Astrocyte (in vitro differentiated cells and primary cell): ENCODE results near the gene SPDEF. TPM values are rescaled to one million over a fixed set of nuclear protein-coding genes. Genes with fewer than 3 reads are reported as not detected.

Source experiments
- DNase-seq: peaks from one replicate; pipeline ENCODE4 v3.0.0-alpha.2; 2010; ENCODE audit warnings: low read depth
- FAIRE-seq: peaks from 2 replicates; lab custom pipeline; 2011; peaks lifted over from hg19 to GRCh38; lab: Jason Lieb, UNC
- H2AFZ ChIP-seq: 2 replicates; pipeline ENCODE4 v1.6.0; 2012; ENCODE audit warnings: low read depth, low read length, inconsistent platforms
- H3K27ac ChIP-seq: 2 replicates; pipeline ENCODE4 v1.5.1; 2011; ENCODE audit warnings: low read depth, low read length, inconsistent platforms
- H3K27me3 ChIP-seq: 2 replicates; pipeline ENCODE4 v1.6.0; 2011; ENCODE audit warnings: low read length, inconsistent platforms; ENCODE audit not compliant: insufficient read depth
- H3K36me3 ChIP-seq: 2 replicates; pipeline ENCODE4 v1.5.1; 2011; ENCODE audit warnings: low read length, inconsistent platforms; ENCODE audit not compliant: insufficient read depth
- H3K4me1 ChIP-seq: 2 replicates; pipeline ENCODE4 v1.5.1; 2011; ENCODE audit warnings: low read length, inconsistent platforms; ENCODE audit not compliant: insufficient read depth
- H3K4me2 ChIP-seq: 2 replicates; pipeline ENCODE4 v1.6.0; 2012; ENCODE audit warnings: low read length, inconsistent platforms
- H3K4me3 ChIP-seq: 2 replicates; pipeline ENCODE4 v1.5.1; 2011; ENCODE audit warnings: low read depth, mild to moderate bottlenecking, low read length, inconsistent platforms; ENCODE audit not compliant: insufficient read depth
- H3K79me2 ChIP-seq: 2 replicates; pipeline ENCODE4 v1.6.0; 2012; ENCODE audit warnings: mild to moderate bottlenecking, low read length, inconsistent platforms; ENCODE audit not compliant: insufficient read depth
- H3K9ac ChIP-seq: 2 replicates; pipeline ENCODE4 v1.6.0; 2012; ENCODE audit warnings: mild to moderate bottlenecking, low read length, inconsistent platforms
- H3K9me3 ChIP-seq: 2 replicates; pipeline ENCODE4 v1.5.1; 2012; ENCODE audit warnings: low read depth, mild to moderate bottlenecking, low read length, inconsistent platforms; ENCODE audit not compliant: insufficient read depth
- H4K20me1 ChIP-seq: 2 replicates; pipeline ENCODE4 v1.6.0; 2012; ENCODE audit warnings: low read length, inconsistent platforms; ENCODE audit not compliant: insufficient read depth
- H3K27ac Mint-ChIP-seq: one replicate; pipeline ENCODE4 v1.8.0; 2021; ENCODE audit warnings: mild to moderate bottlenecking, mixed read lengths; ENCODE audit not compliant: unreplicated experiment
- H3K27me3 Mint-ChIP-seq: one replicate; pipeline ENCODE4 v1.8.0; 2021; ENCODE audit warnings: low read depth, mixed read lengths; ENCODE audit not compliant: unreplicated experiment
- H3K36me3 Mint-ChIP-seq: one replicate; pipeline ENCODE4 v1.8.0; 2021; ENCODE audit warnings: low read depth, mixed read lengths; ENCODE audit not compliant: unreplicated experiment
- H3K4me1 Mint-ChIP-seq: one replicate; pipeline ENCODE4 v1.8.0; 2021; ENCODE audit warnings: low read depth, mixed read lengths; ENCODE audit not compliant: unreplicated experiment
- H3K4me3 Mint-ChIP-seq: one replicate; pipeline ENCODE4 v1.8.0; 2021; ENCODE audit warnings: mild to moderate bottlenecking, moderate library complexity, mixed read lengths; ENCODE audit not compliant: unreplicated experiment
- H3K9me3 Mint-ChIP-seq: one replicate; pipeline ENCODE4 v1.8.0; 2021; ENCODE audit warnings: mild to moderate bottlenecking, mixed read lengths; ENCODE audit not compliant: unreplicated experiment
- EZH2 ChIP-seq: IDR thresholded peaks from 2 replicates; pipeline ENCODE4 v1.6.1; 2012; ENCODE audit warnings: mild to moderate bottlenecking, low read length, inconsistent platforms; ENCODE audit not compliant: insufficient read depth
- total RNA-seq: library from RNA; stranded (reverse); gene quantifications from 2 replicates; pipeline ENCODE4 v1.2.1, GENCODE V29; 2021
- TF ChIP-seq, protein P1 (sequence below): IDR thresholded peaks from 2 replicates; pipeline ENCODE4 v1.5.1; 2011; ENCODE audit warnings: low read depth, mild to moderate bottlenecking, inconsistent platforms, low read length, moderate library complexity; ENCODE audit not compliant: insufficient read depth

Gene SPDEF
- total RNA-seq, 1 donor from 2014 or later: 0.16 TPM

DNA sequence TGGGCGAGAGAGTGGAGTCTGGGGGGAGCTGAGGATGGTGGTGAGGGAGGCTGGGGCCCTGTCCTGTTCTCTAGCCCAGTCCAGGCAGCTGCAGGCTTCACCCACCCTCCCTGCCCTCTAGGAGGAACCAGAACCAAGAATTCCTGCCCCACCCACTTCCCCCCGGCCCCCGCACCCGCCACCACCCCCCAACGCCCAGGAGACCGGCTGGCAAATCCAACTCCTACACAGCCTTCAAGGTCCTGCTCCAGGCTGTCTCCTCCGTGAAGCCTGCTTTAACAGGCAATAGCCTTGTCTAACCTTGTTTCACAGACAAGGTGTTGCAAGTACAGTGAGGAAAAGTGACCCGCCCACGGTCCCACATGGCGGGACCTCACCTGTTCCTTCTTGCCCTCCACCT is 2.4 kb downstream of the SPDEF start:
- Histone ChIP-seq H3K9ac (no peak overlapping the region), H3K36me3 (no peaks in the 10 kb centered on the region), H4K20me1 (no peaks in the 10 kb centered on the region), H3K9me3 (peaks cover 5% of the 10 kb centered on the region), H3K4me1 (no peaks in the 10 kb centered on the region), H3K79me2 (no peaks in the 10 kb centered on the region), H3K4me3 (no peak overlapping the region), H3K27me3 (no peaks in the 10 kb centered on the region), H2AFZ (no peak overlapping the region), H3K4me2 (no peak overlapping the region), H3K27ac (no peak overlapping the region)
- no peak overlapping the region for H3K27ac Mint-ChIP-seq
- no peak overlapping the region for H3K4me3 Mint-ChIP-seq
- TF ChIP-seq EZH2: no peak
- TF ChIP-seq, protein P1, sequence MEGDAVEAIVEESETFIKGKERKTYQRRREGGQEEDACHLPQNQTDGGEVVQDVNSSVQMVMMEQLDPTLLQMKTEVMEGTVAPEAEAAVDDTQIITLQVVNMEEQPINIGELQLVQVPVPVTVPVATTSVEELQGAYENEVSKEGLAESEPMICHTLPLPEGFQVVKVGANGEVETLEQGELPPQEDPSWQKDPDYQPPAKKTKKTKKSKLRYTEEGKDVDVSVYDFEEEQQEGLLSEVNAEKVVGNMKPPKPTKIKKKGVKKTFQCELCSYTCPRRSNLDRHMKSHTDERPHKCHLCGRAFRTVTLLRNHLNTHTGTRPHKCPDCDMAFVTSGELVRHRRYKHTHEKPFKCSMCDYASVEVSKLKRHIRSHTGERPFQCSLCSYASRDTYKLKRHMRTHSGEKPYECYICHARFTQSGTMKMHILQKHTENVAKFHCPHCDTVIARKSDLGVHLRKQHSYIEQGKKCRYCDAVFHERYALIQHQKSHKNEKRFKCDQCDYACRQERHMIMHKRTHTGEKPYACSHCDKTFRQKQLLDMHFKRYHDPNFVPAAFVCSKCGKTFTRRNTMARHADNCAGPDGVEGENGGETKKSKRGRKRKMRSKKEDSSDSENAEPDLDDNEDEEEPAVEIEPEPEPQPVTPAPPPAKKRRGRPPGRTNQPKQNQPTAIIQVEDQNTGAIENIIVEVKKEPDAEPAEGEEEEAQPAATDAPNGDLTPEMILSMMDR: no peak
- H3K4me1 Mint-ChIP-seq: peaks cover 5% of the 10 kb centered on the region
- no peaks in the 10 kb centered on the region for H3K36me3 Mint-ChIP-seq
- peaks cover 32% of the 10 kb centered on the region for H3K27me3 Mint-ChIP-seq
- FAIRE-seq (no peak), DNase-seq (no peak)
- peaks cover 4% of the 10 kb centered on the region for H3K9me3 Mint-ChIP-seq

DNA sequence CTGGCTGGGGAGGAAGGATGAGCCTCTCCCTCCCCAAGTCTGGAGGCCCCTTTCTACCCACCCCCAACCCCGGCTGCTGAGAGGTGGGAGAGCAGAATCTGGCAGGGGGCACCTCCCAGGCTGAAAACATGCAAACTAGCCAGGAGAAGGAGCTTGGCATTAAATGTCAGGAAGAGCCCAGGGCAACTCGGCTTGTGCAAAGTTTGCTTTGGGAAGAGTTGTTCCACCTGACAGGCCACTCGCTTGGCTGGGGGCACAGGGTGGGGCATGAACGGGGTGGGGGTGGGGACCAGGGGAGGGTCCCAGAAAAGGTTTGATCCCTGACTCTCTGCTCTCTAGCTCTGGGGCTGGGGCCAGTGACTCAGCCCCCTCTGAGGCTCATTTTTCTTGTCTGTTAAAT is 3.0 kb downstream of the SPDEF start:
- Histone ChIP-seq H3K27ac (no peak overlapping the region), H3K9ac (no peak overlapping the region), H3K4me3 (no peak overlapping the region), H3K4me1 (no peaks in the 10 kb centered on the region), H3K4me2 (no peak overlapping the region), H3K9me3 (peaks cover 2% of the 10 kb centered on the region), H3K79me2 (no peaks in the 10 kb centered on the region), H4K20me1 (no peaks in the 10 kb centered on the region), H2AFZ (no peak overlapping the region), H3K27me3 (no peaks in the 10 kb centered on the region), H3K36me3 (no peaks in the 10 kb centered on the region)
- Mint-ChIP-seq H3K36me3 (no peaks in the 10 kb centered on the region), H3K9me3 (peaks cover 4% of the 10 kb centered on the region), H3K27ac (no peak overlapping the region), H3K4me3 (no peak overlapping the region), H3K27me3 (peaks cover 38% of the 10 kb centered on the region), H3K4me1 (peaks cover 5% of the 10 kb centered on the region)
- no peak for DNase-seq
- TF ChIP-seq, protein P1: no peak
- TF ChIP-seq EZH2: no peak
- FAIRE-seq: no peak

DNA sequence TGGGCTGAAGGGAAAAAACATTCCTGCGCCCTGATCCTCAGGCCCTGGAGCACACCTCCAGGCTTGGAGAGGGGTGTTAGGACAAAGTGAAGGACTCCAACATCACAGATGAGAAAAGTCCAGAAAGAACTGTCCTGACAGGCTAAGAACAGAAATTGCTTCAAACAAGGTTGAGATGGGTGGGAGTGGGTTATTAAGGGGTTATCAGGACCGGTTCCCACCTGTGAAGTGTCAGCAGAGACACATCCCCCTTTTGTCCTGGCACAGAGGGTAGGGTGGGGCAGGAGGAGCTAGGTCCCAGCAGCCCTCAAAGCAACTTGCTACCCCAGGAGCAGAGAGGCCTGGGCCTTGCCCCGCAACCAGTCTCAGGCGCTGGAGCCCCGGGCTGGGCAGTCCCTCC is 3.5 kb downstream of the SPDEF start:
- no peaks in the 10 kb centered on the region for H3K27me3 ChIP-seq
- H4K20me1 ChIP-seq: no peaks in the 10 kb centered on the region
- H3K9me3 ChIP-seq: no peaks in the 10 kb centered on the region
- peaks cover 39% of the 10 kb centered on the region for H3K27me3 Mint-ChIP-seq
- no peak for FAIRE-seq
- H2AFZ ChIP-seq: no peak overlapping the region
- no peaks in the 10 kb centered on the region for H3K4me1 ChIP-seq
- no peaks in the 10 kb centered on the region for H3K36me3 Mint-ChIP-seq
- DNase-seq: no peak
- H3K4me2 ChIP-seq: no peak overlapping the region
- H3K4me1 Mint-ChIP-seq: peaks cover 5% of the 10 kb centered on the region
- H3K4me3 ChIP-seq: no peak overlapping the region
- H3K9ac ChIP-seq: no peak overlapping the region
- H3K27ac ChIP-seq: no peak overlapping the region
- H3K36me3 ChIP-seq: no peaks in the 10 kb centered on the region
- H3K27ac Mint-ChIP-seq: no peak overlapping the region
- TF ChIP-seq, protein P1: no peak
- TF ChIP-seq EZH2: no peak
- H3K9me3 Mint-ChIP-seq: peaks cover 4% of the 10 kb centered on the region
- H3K79me2 ChIP-seq: no peaks in the 10 kb centered on the region
- H3K4me3 Mint-ChIP-seq: no peak overlapping the region
